DOHH2 (cell line): ENCODE results near the gene ZMYND8.

Experiments
- H3F3A ChIP-seq: fragments of 200-600 bp; sonication (generic), shearing (Covaris generic); 2 replicates; pipeline ENCODE4 v1.6.0; 2016; ENCODE audit warnings: antibody characterized with exemption, mild to moderate bottlenecking; ENCODE audit not compliant: control insufficient read depth, insufficient read depth
- H3K27ac ChIP-seq: fragments of 200-600 bp; sonication (generic); 2 replicates; pipeline ENCODE4 v1.5.1; 2014; ENCODE audit warnings: low read depth, mild to moderate bottlenecking, low read length, moderate library complexity
- H3K27me3 ChIP-seq: fragments of 200-600 bp; sonication (generic); 2 replicates; pipeline ENCODE4 v1.6.1; 2014; ENCODE audit warnings: mild to moderate bottlenecking, low read length, mixed read lengths; ENCODE audit not compliant: control insufficient read depth
- H3K36me3 ChIP-seq: fragments of 200-600 bp; sonication (generic); 2 replicates; pipeline ENCODE4 v1.6.1; 2014; ENCODE audit warnings: mild to moderate bottlenecking, low read length, moderate library complexity, mixed read lengths; ENCODE audit not compliant: control insufficient read depth
- H3K4me1 ChIP-seq: fragments of 200-600 bp; sonication (generic); 2 replicates; pipeline ENCODE4 v1.6.1; 2014; ENCODE audit warnings: mild to moderate bottlenecking, low read length, mixed read lengths; ENCODE audit not compliant: control insufficient read depth
- H3K4me2 ChIP-seq: fragments of 200-600 bp; sonication (generic); 2 replicates; pipeline ENCODE4 v1.6.0; 2014; ENCODE audit warnings: mild to moderate bottlenecking, low read length, moderate library complexity
- H3K4me3 ChIP-seq: fragments of 200-600 bp; sonication (generic); 2 replicates; pipeline ENCODE4 v1.5.1; 2014; ENCODE audit warnings: mild to moderate bottlenecking, low read length, mixed read lengths
- H3K79me2 ChIP-seq: fragments of 200-600 bp; sonication (generic); 2 replicates; pipeline ENCODE4 v1.6.1; 2014; ENCODE audit warnings: mild to moderate bottlenecking, low read length, mixed read lengths; ENCODE audit not compliant: control insufficient read depth
- H3K9me2 ChIP-seq: fragments of 200-600 bp; sonication (generic); replicated peaks from 2 replicates; pipeline ENCODE4 v1.6.1; 2014; ENCODE audit warnings: mild to moderate bottlenecking, low read length, mixed read lengths; ENCODE audit not compliant: control insufficient read depth
- H3K9me3 ChIP-seq: fragments of 200-600 bp; sonication (generic); 2 replicates; pipeline ENCODE4 v1.6.1; 2014; ENCODE audit warnings: antibody characterized with exemption, low read length, mixed read lengths; ENCODE audit not compliant: control insufficient read depth, insufficient read depth
- H4K20me1 ChIP-seq: fragments of 200-600 bp; sonication (generic); 2 replicates; pipeline ENCODE4 v1.6.0; 2014; ENCODE audit warnings: low read depth, mild to moderate bottlenecking, antibody characterized with exemption, low read length, moderate library complexity; ENCODE audit not compliant: control insufficient read depth, insufficient read depth
- EZH2phosphoT487 ChIP-seq: fragments of 200-600 bp; sonication (generic); IDR thresholded peaks from 2 replicates; pipeline ENCODE4 v1.6.1; 2017; ENCODE audit warnings: borderline replicate concordance, mild to moderate bottlenecking, antibody characterized with exemption, low read length, moderate library complexity, mixed read lengths
- TF ChIP-seq, protein P1 (sequence below): fragments of 200-600 bp; sonication (generic); IDR thresholded peaks from one replicate; pipeline ENCODE4 v1.5.1; 2014; ENCODE audit warnings: antibody characterized with exemption, mild to moderate bottlenecking, low read depth, low read length; ENCODE audit not compliant: poor library complexity, severe bottlenecking

The ZMYND8 gene

GRCh38 chr20:47167846-47168245 lies 188.7 kb downstream of the ZMYND8 start:
- H3K4me1 ChIP-seq, result no peaks in the 10 kb centered on the region
- no peaks in the 10 kb centered on the region for H3K79me2 ChIP-seq
- H3K4me2 ChIP-seq, result no peak overlapping the region
- H3K9me2 ChIP-seq, result no peaks in the 10 kb centered on the region
- H3F3A ChIP-seq, result no peaks in the 10 kb centered on the region
- H3K27ac ChIP-seq, result no peak overlapping the region
- no peak overlapping the region for H3K4me3 ChIP-seq
- H4K20me1 ChIP-seq, result no peaks in the 10 kb centered on the region
- no peaks in the 10 kb centered on the region for H3K36me3 ChIP-seq
- TF ChIP-seq, protein P1, sequence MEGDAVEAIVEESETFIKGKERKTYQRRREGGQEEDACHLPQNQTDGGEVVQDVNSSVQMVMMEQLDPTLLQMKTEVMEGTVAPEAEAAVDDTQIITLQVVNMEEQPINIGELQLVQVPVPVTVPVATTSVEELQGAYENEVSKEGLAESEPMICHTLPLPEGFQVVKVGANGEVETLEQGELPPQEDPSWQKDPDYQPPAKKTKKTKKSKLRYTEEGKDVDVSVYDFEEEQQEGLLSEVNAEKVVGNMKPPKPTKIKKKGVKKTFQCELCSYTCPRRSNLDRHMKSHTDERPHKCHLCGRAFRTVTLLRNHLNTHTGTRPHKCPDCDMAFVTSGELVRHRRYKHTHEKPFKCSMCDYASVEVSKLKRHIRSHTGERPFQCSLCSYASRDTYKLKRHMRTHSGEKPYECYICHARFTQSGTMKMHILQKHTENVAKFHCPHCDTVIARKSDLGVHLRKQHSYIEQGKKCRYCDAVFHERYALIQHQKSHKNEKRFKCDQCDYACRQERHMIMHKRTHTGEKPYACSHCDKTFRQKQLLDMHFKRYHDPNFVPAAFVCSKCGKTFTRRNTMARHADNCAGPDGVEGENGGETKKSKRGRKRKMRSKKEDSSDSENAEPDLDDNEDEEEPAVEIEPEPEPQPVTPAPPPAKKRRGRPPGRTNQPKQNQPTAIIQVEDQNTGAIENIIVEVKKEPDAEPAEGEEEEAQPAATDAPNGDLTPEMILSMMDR, result no peak
- no peak for TF ChIP-seq EZH2phosphoT487
- H3K9me3 ChIP-seq, result no peaks in the 10 kb centered on the region
- H3K27me3 ChIP-seq, result peaks cover 9% of the 10 kb centered on the region

- Histone ChIP-seq H3K4me1 (no peaks in the 10 kb centered on the region), H3K4me3 (no peak overlapping the region), H3K27ac (no peak overlapping the region), H3K9me3 (no peaks in the 10 kb centered on the region), H3K9me2 (no peaks in the 10 kb centered on the region), H3K4me2 (no peak overlapping the region), H3K79me2 (no peaks in the 10 kb centered on the region), H4K20me1 (no peaks in the 10 kb centered on the region), H3K27me3 (peaks cover 9% of the 10 kb centered on the region), H3K36me3 (no peaks in the 10 kb centered on the region), H3F3A (no peaks in the 10 kb centered on the region)
- TF ChIP-seq, protein P1, result no peak
- TF ChIP-seq EZH2phosphoT487, result no peak
Measured at GRCh38 chr20:47165376-47165865, 191.1 kb downstream of the ZMYND8 start.

DNA sequence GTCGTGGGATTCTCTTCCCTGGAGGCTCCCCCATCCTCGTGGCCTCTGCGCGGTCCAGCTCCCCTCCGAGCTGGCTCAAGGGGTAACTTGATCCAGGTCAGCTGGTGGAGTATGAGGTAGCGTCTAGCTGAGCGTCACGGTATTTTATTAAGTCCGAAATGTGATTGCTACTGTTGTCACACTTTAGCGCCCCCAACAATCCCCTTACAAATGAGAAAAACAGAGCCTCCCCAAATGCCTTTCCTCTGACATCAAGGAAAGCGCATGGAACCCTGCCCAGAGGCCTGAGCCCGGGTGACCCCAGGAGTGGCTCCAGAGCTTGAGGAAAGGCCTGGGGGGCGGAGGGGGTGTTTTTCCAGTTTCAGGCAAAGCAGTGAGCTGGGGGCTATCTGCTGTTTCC lies 192.4 kb downstream of the ZMYND8 start:
- no peaks in the 10 kb centered on the region for H3K4me1 ChIP-seq
- H3K4me3 ChIP-seq, result no peak overlapping the region
- H3K27me3 ChIP-seq, result peaks cover 8% of the 10 kb centered on the region
- H3K9me3 ChIP-seq, result no peaks in the 10 kb centered on the region
- no peaks in the 10 kb centered on the region for H3K36me3 ChIP-seq
- H4K20me1 ChIP-seq, result no peaks in the 10 kb centered on the region
- H3K4me2 ChIP-seq, result no peak overlapping the region
- no peaks in the 10 kb centered on the region for H3K79me2 ChIP-seq
- no peak overlapping the region for H3K27ac ChIP-seq
- H3K9me2 ChIP-seq, result no peaks in the 10 kb centered on the region
- H3F3A ChIP-seq, result no peaks in the 10 kb centered on the region
- no peak for TF ChIP-seq EZH2phosphoT487
- TF ChIP-seq, protein P1, result no peak
